H9 (cell line): ENCODE measurements around the gene COA1. TPM values are rescaled to one million over a fixed set of nuclear protein-coding genes. Genes with fewer than 3 reads are reported as not detected.

Source experiments
- DNase-seq: peaks from one replicate; pipeline ENCODE4 v3.0.0-alpha.2; 2017
- H2AFZ ChIP-seq: one replicate; pipeline ENCODE4 v1.6.1; 2013; ENCODE audit warnings: mild to moderate bottlenecking, low read length, control low read depth, moderate library complexity
- H2AK5ac ChIP-seq: 2 replicates; pipeline ENCODE4 v1.6.1; 2013; ENCODE audit warnings: low read length, control low read depth, mixed read lengths; ENCODE audit not compliant: insufficient read length
- H2BK120ac ChIP-seq: one replicate; pipeline ENCODE4 v1.6.1; 2013; ENCODE audit warnings: low read depth, mild to moderate bottlenecking, low read length, control low read depth, inconsistent platforms; ENCODE audit not compliant: poor library complexity, severe bottlenecking
- H2BK12ac ChIP-seq: 2 replicates; pipeline ENCODE4 v1.6.1; 2013; ENCODE audit warnings: low read length, control low read depth, mixed read lengths, low read depth; ENCODE audit not compliant: insufficient read length
- H2BK15ac ChIP-seq: 2 replicates; pipeline ENCODE4 v1.6.1; 2013; ENCODE audit warnings: low read depth, low read length, control low read depth
- H2BK20ac ChIP-seq: one replicate; pipeline ENCODE4 v1.6.1; 2013; ENCODE audit warnings: low read depth, mild to moderate bottlenecking, low read length, control low read depth, inconsistent platforms; ENCODE audit not compliant: poor library complexity, severe bottlenecking
- H2BK5ac ChIP-seq: 2 replicates; pipeline ENCODE4 v1.6.1; 2013; ENCODE audit warnings: low read length, control low read depth, mixed read lengths; ENCODE audit not compliant: insufficient read length
- H3K14ac ChIP-seq: 2 replicates; pipeline ENCODE4 v1.6.1; 2013; ENCODE audit warnings: low read length, control low read depth; ENCODE audit not compliant: insufficient read depth
- H3K18ac ChIP-seq: 2 replicates; pipeline ENCODE4 v1.6.1; 2013; ENCODE audit warnings: low read depth, mild to moderate bottlenecking, mixed read lengths, low read length, control low read depth; ENCODE audit not compliant: insufficient read length
- H3K23ac ChIP-seq: 2 replicates; pipeline ENCODE4 v1.6.1; 2013; ENCODE audit warnings: low read length, control low read depth, mixed read lengths, low read depth; ENCODE audit not compliant: insufficient read length
- H3K23me2 ChIP-seq: 2 replicates; pipeline ENCODE4 v1.6.1; 2013; ENCODE audit warnings: low read depth, mild to moderate bottlenecking, mixed read lengths, low read length, control low read depth; ENCODE audit not compliant: insufficient read length, poor library complexity, severe bottlenecking
- H3K27ac ChIP-seq: 2 replicates; pipeline ENCODE4 v1.5.1; 2013; ENCODE audit warnings: low read length, control low read depth, mixed read lengths, low read depth; ENCODE audit not compliant: insufficient read length
- H3K27me3 ChIP-seq: 2 replicates; pipeline ENCODE4 v1.6.1; 2013; ENCODE audit warnings: low read length, control low read depth, inconsistent platforms; ENCODE audit not compliant: insufficient read depth
- H3K4ac ChIP-seq: 2 replicates; pipeline ENCODE4 v1.6.1; 2013; ENCODE audit warnings: low read depth, mild to moderate bottlenecking, control low read depth, inconsistent platforms, low read length, moderate library complexity
- H3K4me1 ChIP-seq: 2 replicates; pipeline ENCODE4 v1.6.1; 2013; ENCODE audit warnings: low read length, control low read depth, inconsistent platforms; ENCODE audit not compliant: insufficient read depth
- H3K4me2 ChIP-seq: 2 replicates; pipeline ENCODE4 v1.6.1; 2013; ENCODE audit warnings: low read length, control low read depth, mixed read lengths; ENCODE audit not compliant: insufficient read length, insufficient read depth
- H3K56ac ChIP-seq: 2 replicates; pipeline ENCODE4 v1.6.1; 2013; ENCODE audit warnings: low read depth, mild to moderate bottlenecking, mixed read lengths, low read length, control low read depth; ENCODE audit not compliant: insufficient read length
- H3K79me1 ChIP-seq: 2 replicates; pipeline ENCODE4 v1.6.1; 2013; ENCODE audit warnings: low read depth, mild to moderate bottlenecking, moderate library complexity, low read length, control low read depth, inconsistent platforms; ENCODE audit not compliant: insufficient read depth, poor library complexity, severe bottlenecking
- H3K79me2 ChIP-seq: 2 replicates; pipeline ENCODE4 v1.6.1; 2013; ENCODE audit warnings: low read length, control low read depth, inconsistent platforms; ENCODE audit not compliant: insufficient read depth
- H3K9ac ChIP-seq: 2 replicates; pipeline ENCODE4 v1.6.1; 2013; ENCODE audit warnings: low read length, control low read depth, mixed read lengths; ENCODE audit not compliant: insufficient read length; ENCODE audit errors: extremely low read depth
- H3K9me3 ChIP-seq: one replicate; pipeline ENCODE4 v1.6.1; 2013; ENCODE audit warnings: low read depth, low read length, inconsistent platforms; ENCODE audit not compliant: control insufficient read depth
- H3T11ph ChIP-seq: one replicate; pipeline ENCODE4 v1.6.1; 2013; ENCODE audit warnings: mild to moderate bottlenecking, low read length, control low read depth, inconsistent platforms
- H4K20me1 ChIP-seq: one replicate; pipeline ENCODE4 v1.6.1; 2013; ENCODE audit not compliant: control insufficient read depth, insufficient read length, insufficient read depth
- H4K5ac ChIP-seq: 2 replicates; pipeline ENCODE4 v1.6.1; 2013; ENCODE audit warnings: low read depth, mild to moderate bottlenecking, mixed read lengths, low read length, control low read depth; ENCODE audit not compliant: insufficient read length
- H4K8ac ChIP-seq: replicated peaks from 2 replicates; pipeline ENCODE4 v1.6.1; 2013; ENCODE audit warnings: low read length, control low read depth, mixed read lengths, low read depth; ENCODE audit not compliant: insufficient read length
- H4K91ac ChIP-seq: 2 replicates; pipeline ENCODE4 v1.6.1; 2013; ENCODE audit warnings: low read depth, mild to moderate bottlenecking, moderate library complexity, mixed read lengths, low read length, control low read depth; ENCODE audit not compliant: insufficient read length
- H3K27ac Mint-ChIP-seq, 3 experiments: 2 replicates in 2 of 3; 3 replicates in 1 of 3; pipeline ENCODE4 v1.8.0; 2020 to 2021; ENCODE audit warnings: mixed read lengths in 3 of 3, mild to moderate bottlenecking in 1 of 3, moderate library complexity in 1 of 3
- H3K27me3 Mint-ChIP-seq: 2 replicates; pipeline ENCODE4 v1.8.0; 2021; ENCODE audit warnings: low read depth, mild to moderate bottlenecking, moderate library complexity, mixed read lengths
- H3K36me3 Mint-ChIP-seq, 3 experiments: 2 replicates in 2 of 3; 3 replicates in 1 of 3; pipeline ENCODE4 v1.8.0; 2020 to 2021; ENCODE audit warnings: low read depth in 3 of 3, mixed read lengths in 3 of 3; ENCODE audit not compliant: insufficient read depth in 1 of 3
- H3K4me1 Mint-ChIP-seq, 2 experiments: 2 replicates each; pipeline ENCODE4 v1.8.0; 2020; ENCODE audit warnings: mixed read lengths in 2 of 2
- H3K4me3 Mint-ChIP-seq, 2 experiments: 2 replicates in 1 of 2; 3 replicates in 1 of 2; pipeline ENCODE4 v1.8.0; 2020 to 2021; ENCODE audit warnings: mild to moderate bottlenecking in 2 of 2, mixed read lengths in 2 of 2, moderate library complexity in 1 of 2
- H3K9me3 Mint-ChIP-seq, 2 experiments: 2 replicates in 1 of 2; 3 replicates in 1 of 2; pipeline ENCODE4 v1.8.0; 2020; ENCODE audit warnings: mild to moderate bottlenecking in 2 of 2, mixed read lengths in 2 of 2, moderate library complexity in 1 of 2
- WGBS: extraction: QIAGEN DNeasy Blood & Tissue Kit; methylation state at CpG from one replicate; pipeline ENCODE4 v1.1.7; 2013; ENCODE audit warnings: missing lambda C conversion rate, low lambda C conversion rate, mixed read lengths; ENCODE audit not compliant: insufficient read length; ENCODE audit errors: extremely low coverage; 5-methylcytosine and 5-hydroxymethylcytosine counted together
- total RNA-seq: library from RNA; stranded (reverse); gene quantifications from 2 replicates; pipeline ENCODE4 v1.2.1, GENCODE V29; 2021
- TF ChIP-seq, protein P1 (sequence below): fragments of 200-600 bp; sonication (generic); conservative IDR thresholded peaks from 3 replicates; pipeline ENCODE4 v1.8.0; 2021; ENCODE audit warnings: antibody characterized with exemption, mild to moderate bottlenecking

Gene COA1
- total RNA-seq, 1 experiment from 2014 or later, result 138 TPM

DNA sequence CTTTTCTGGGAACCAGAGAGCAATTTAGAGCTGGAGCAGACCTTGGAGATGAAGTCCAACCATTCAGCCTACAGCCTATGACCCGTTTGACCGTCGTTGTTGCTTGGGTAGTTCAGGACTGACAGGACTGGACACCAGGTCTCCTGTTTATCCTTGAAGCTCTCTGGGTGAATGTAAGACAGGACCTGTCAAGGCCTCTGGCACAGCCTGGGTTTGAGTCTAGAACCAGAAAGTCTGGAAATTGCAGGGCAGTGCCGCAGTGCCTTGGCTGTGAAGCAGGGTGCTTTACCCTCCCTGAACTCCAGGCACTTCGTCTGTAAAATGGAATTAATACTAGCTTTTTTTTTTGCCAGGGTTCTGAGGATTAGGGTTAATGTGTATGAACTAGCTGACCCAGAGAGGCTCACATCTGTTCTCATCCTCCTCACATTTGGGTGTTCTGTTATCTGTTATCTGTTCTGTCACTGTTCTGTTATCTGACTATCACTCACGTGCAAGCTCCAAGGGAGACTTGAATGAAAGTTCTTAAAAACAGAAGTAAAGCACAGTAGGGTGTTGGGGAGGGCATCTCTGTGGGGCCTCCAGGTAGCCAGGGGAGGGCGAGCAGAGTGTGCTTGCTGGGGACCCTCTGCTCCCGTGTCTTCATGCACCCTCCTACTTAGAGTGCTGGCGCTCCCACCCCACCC lies 39.0 kb upstream of the COA1 start:
- Histone ChIP-seq H3K23me2 (no peaks in the 10 kb centered on the region), H2BK20ac (no peak overlapping the region), H2AFZ (no peak overlapping the region), H3K4me1 (peaks cover 2% of the 10 kb centered on the region; the same call in 1 of the 2 replicates), H3K79me1 (no peaks in the 10 kb centered on the region), H2BK12ac (no peak overlapping the region), H3K79me2 (0 out of 2 replicates have a peak, but pooled peaks cover 1% of the 10 kb centered on the region), H3K9me3 (no peaks in the 10 kb centered on the region), H2BK120ac (no peak overlapping the region), H3T11ph (no peak overlapping the region), H2BK15ac (no peak overlapping the region), H3K14ac (no peak overlapping the region), H2BK5ac (no peak overlapping the region), H3K56ac (no peak overlapping the region), H3K27ac (no peak overlapping the region), H3K27me3 (no peaks in the 10 kb centered on the region), H3K4me2 (no peak overlapping the region), H3K23ac (no peak overlapping the region), H4K91ac (no peak overlapping the region), H4K5ac (no peak overlapping the region), H2AK5ac (no peak overlapping the region), H3K4ac (no peak overlapping the region), H3K9ac (no peak overlapping the region), H4K8ac (no peak overlapping the region), H4K20me1 (no peaks in the 10 kb centered on the region), H3K18ac (no peak overlapping the region)
- H3K9me3 Mint-ChIP-seq, result peaks cover 2 to 6% of the 10 kb centered on the region in 2 experiments; a peak in 2 of 5 replicates
- H3K4me3 Mint-ChIP-seq, result no peak overlapping the region
- H3K36me3 Mint-ChIP-seq, result peaks cover 9 to 14% (median 10%) of the 10 kb centered on the region in 3 experiments; a peak in 6 of 7 replicates
- TF ChIP-seq, protein P1, sequence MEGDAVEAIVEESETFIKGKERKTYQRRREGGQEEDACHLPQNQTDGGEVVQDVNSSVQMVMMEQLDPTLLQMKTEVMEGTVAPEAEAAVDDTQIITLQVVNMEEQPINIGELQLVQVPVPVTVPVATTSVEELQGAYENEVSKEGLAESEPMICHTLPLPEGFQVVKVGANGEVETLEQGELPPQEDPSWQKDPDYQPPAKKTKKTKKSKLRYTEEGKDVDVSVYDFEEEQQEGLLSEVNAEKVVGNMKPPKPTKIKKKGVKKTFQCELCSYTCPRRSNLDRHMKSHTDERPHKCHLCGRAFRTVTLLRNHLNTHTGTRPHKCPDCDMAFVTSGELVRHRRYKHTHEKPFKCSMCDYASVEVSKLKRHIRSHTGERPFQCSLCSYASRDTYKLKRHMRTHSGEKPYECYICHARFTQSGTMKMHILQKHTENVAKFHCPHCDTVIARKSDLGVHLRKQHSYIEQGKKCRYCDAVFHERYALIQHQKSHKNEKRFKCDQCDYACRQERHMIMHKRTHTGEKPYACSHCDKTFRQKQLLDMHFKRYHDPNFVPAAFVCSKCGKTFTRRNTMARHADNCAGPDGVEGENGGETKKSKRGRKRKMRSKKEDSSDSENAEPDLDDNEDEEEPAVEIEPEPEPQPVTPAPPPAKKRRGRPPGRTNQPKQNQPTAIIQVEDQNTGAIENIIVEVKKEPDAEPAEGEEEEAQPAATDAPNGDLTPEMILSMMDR, result no peak
- H3K27ac Mint-ChIP-seq, result no peak overlapping the region
- peaks cover 16 to 29% of the 10 kb centered on the region in 2 experiments for H3K4me1 Mint-ChIP-seq
- no peaks in the 10 kb centered on the region; the same call in 1 of the 2 replicates for H3K27me3 Mint-ChIP-seq
- WGBS, result no CpG with 5 or more reads among the region's 9 CpGs
- DNase-seq, result no peak
